HEK293T (cell line): Measurements from ENCODE around the gene PPIL6.

ENCODE experiments used
- BHLHE40 ChIP-seq: fragments of 450-650 bp; IDR thresholded peaks from 2 replicates; pipeline ENCODE4 v1.6.1; 2016; ENCODE audit warnings: mild to moderate bottlenecking, moderate library complexity, borderline replicate concordance
- CTBP1 ChIP-seq: fragments of 450-650 bp; IDR thresholded peaks from 2 replicates; pipeline ENCODE4 v1.6.1; 2016; ENCODE audit warnings: borderline replicate concordance
- FOXA1 ChIP-seq: fragments of 450-650 bp; IDR thresholded peaks from 2 replicates; pipeline ENCODE4 v1.6.1; 2016; ENCODE audit warnings: mild to moderate bottlenecking
- FOXM1 ChIP-seq: fragments of 450-650 bp; IDR thresholded peaks from 2 replicates; pipeline ENCODE4 v1.6.1; 2017; ENCODE audit warnings: mild to moderate bottlenecking, borderline replicate concordance
- HDGF ChIP-seq: fragments of 450-650 bp; IDR thresholded peaks from 2 replicates; pipeline ENCODE4 v1.6.1; 2017; ENCODE audit warnings: antibody characterized with exemption, borderline replicate concordance
- LEF1 ChIP-seq: fragments of 450-650 bp; IDR thresholded peaks from 2 replicates; pipeline ENCODE4 v1.6.1; 2017; ENCODE audit warnings: mild to moderate bottlenecking, borderline replicate concordance
- SP1 ChIP-seq: fragments of 450-650 bp; IDR thresholded peaks from 2 replicates; pipeline ENCODE4 v1.6.1; 2017
- SUZ12 ChIP-seq: fragments of 450-650 bp; IDR thresholded peaks from 2 replicates; pipeline ENCODE4 v1.6.1; 2016; ENCODE audit warnings: mild to moderate bottlenecking
- TARDBP ChIP-seq: fragments of 450-650 bp; IDR thresholded peaks from 2 replicates; pipeline ENCODE4 v1.6.1; 2016
- TF ChIP-seq, protein P1 (sequence below): fragments of 450-650 bp; IDR thresholded peaks from 2 replicates; pipeline ENCODE4 v1.6.1; 2016

DNA sequence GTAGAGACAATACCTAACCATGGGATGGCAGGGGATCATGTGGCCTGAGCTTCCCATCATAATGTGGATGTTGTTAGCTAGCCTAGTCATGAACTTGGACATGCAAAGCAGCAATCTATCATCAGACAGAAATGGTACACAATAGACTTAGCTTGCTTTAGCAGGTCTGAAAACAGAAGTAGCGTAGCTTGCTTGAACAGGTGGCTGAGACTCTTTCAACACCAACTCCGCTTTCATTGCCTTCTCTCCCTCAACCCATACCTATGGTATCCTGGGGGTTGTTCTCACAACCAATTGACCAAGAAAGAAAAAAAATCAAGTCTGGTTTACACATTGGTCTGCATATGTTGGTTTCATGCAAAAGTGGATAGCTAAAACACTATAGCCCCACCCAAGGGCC is 81.2 kb downstream of the PPIL6 start:
- TF ChIP-seq HDGF = no peak
- no peak for TF ChIP-seq BHLHE40
- no peak for TF ChIP-seq CTBP1
- no peak for TF ChIP-seq TARDBP
- TF ChIP-seq FOXM1 = no peak
- TF ChIP-seq, protein P1, sequence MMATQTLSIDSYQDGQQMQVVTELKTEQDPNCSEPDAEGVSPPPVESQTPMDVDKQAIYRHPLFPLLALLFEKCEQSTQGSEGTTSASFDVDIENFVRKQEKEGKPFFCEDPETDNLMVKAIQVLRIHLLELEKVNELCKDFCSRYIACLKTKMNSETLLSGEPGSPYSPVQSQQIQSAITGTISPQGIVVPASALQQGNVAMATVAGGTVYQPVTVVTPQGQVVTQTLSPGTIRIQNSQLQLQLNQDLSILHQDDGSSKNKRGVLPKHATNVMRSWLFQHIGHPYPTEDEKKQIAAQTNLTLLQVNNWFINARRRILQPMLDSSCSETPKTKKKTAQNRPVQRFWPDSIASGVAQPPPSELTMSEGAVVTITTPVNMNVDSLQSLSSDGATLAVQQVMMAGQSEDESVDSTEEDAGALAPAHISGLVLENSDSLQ = no peak
- TF ChIP-seq LEF1 = no peak
- TF ChIP-seq FOXA1 = no peak
- TF ChIP-seq SUZ12 = no peak
- TF ChIP-seq SP1 = no peak
